GM13976 (cell line): ENCODE results near the gene SUSD1.

ENCODE experiments used
- DNase-seq: peaks from one replicate; pipeline ENCODE4 v3.0.0; 2012; ENCODE audit warnings: low spot score
- CTCF ChIP-seq: IDR thresholded peaks from 2 replicates; pipeline ENCODE4 v1.5.1; 2012; ENCODE audit warnings: borderline replicate concordance, mild to moderate bottlenecking; ENCODE audit not compliant: insufficient read depth; ENCODE audit errors: extremely low read depth, missing control alignments, control extremely low read depth
- in situ Hi-C: fragments of 300-500 bp; cut with MboI; formaldehyde crosslinking; loops from one replicate; pipeline ENCODE4 v1.12.0; 2022; ENCODE audit warnings: low sequenced_read_pairs, mixed read lengths, inconsistent platforms; ENCODE audit not compliant: unreplicated experiment

SUSD1 gene

GRCh38 chr9:112047538-112048066 is 127.5 kb downstream of the SUSD1 start:
- no peak for DNase-seq
- in situ Hi-C loops: no loop called here
- no peak for TF ChIP-seq CTCF

GRCh38 chr9:112046181-112046580 is 128.9 kb downstream of the SUSD1 start:
- in situ Hi-C loops: no loop called here
- no peak for TF ChIP-seq CTCF
- no peak for DNase-seq

GRCh38 chr9:112044881-112045280 is 130.2 kb downstream of the SUSD1 start:
- TF ChIP-seq CTCF: no peak
- in situ Hi-C loops: no loop called here
- DNase-seq: no peak

GRCh38 chr9:112044186-112044585 is 130.9 kb downstream of the SUSD1 start:
- TF ChIP-seq CTCF: no peak
- no peak for DNase-seq
- in situ Hi-C loops: no loop called here

- in situ Hi-C loops: no loop called here
- no peak for DNase-seq
- TF ChIP-seq CTCF: no peak
Observed at GRCh38 chr9:112043423-112043822, 131.7 kb downstream of the SUSD1 start.

GRCh38 chr9:112042769-112043168 is 132.3 kb downstream of the SUSD1 start:
- no peak for TF ChIP-seq CTCF
- DNase-seq: no peak
- in situ Hi-C loops: no loop called here

- no peak for DNase-seq
- TF ChIP-seq CTCF: no peak
- in situ Hi-C loops: no loop called here
Observed at GRCh38 chr9:112042244-112042638, 132.9 kb downstream of the SUSD1 start.
